ENCODE results near the gene MRPL16. TPM values are rescaled to one million over a fixed set of nuclear protein-coding genes. Genes with fewer than 3 reads are reported as not detected.

MRPL16 gene
- total and polyA plus RNA-seq, 12 donors, result 47.5 to 143 (median 74.1) TPM

- intact Hi-C loops (cut with DNase I), result no loop called here
- H3K36me3 ChIP-seq (replicated peaks in 1 of 2), result no peaks in the 10 kb centered on the region
- H3K27me3 ChIP-seq, result no peaks in the 10 kb centered on the region
- H3K27ac ChIP-seq, result no peak overlapping the region
- TF ChIP-seq CTCF (IDR thresholded peaks at IDR 0.05), result no peak
- no peak for TF ChIP-seq POLR2A (IDR thresholded peaks at IDR 0.05)
- WGBS, 4 donors, result 68 to 82% (median 75%) methylated on average over 4 of the region's 4 CpGs
- DNase-seq, result no peak
- peaks cover 26 to 30% of the 10 kb centered on the region in 2 donors for H3K4me1 ChIP-seq (replicated peaks in 1 of 2)
- H3K9me3 ChIP-seq (replicated peaks in 1 of 3), result no peaks in the 10 kb centered on the region
- no peak overlapping the region for H3K4me3 ChIP-seq
These were observed 52.1 kb downstream of the MRPL16 start for GRCh38 chr11:59758401-59759037.

GRCh38 chr11:59756845-59757244 is 53.7 kb downstream of the MRPL16 start:
- 22 to 38% (median 28%) methylated on average over 4 of the region's 4 CpGs for WGBS, 4 donors
- Histone ChIP-seq H3K4me3 (peak overlapping the region in 1 of 4 donors; percentile 92), H3K9me3 (replicated peaks in 1 of 3) (no peaks in the 10 kb centered on the region), H3K36me3 (replicated peaks in 1 of 2) (no peaks in the 10 kb centered on the region), H3K27ac (peak overlapping the region in 3 of 5 donors; percentile 95 to 98 (median 97)), H3K4me1 (replicated peaks in 1 of 2) (peaks cover 20 to 23% of the 10 kb centered on the region in 2 donors), H3K27me3 (no peaks in the 10 kb centered on the region)
- no peak for TF ChIP-seq CTCF (IDR thresholded peaks at IDR 0.05)
- TF ChIP-seq POLR2A (IDR thresholded peaks at IDR 0.05), result peak in 1 of 2 donors; percentile 46
- peak; percentile 50 to 70 (median 67) for DNase-seq
- intact Hi-C loops (cut with DNase I), result no loop called here

GRCh38 chr11:59756558-59756840 is 54.1 kb downstream of the MRPL16 start:
- Histone ChIP-seq H3K4me3 (peak overlapping the region in 1 of 4 donors; percentile 92), H3K4me1 (replicated peaks in 1 of 2) (peaks cover 16 to 19% of the 10 kb centered on the region in 2 donors), H3K27me3 (no peaks in the 10 kb centered on the region), H3K27ac (peak overlapping the region in 3 of 5 donors; percentile 95 to 98 (median 97)), H3K36me3 (replicated peaks in 1 of 2) (no peaks in the 10 kb centered on the region), H3K9me3 (replicated peaks in 1 of 3) (no peaks in the 10 kb centered on the region)
- intact Hi-C loops (cut with DNase I), result no loop called here
- WGBS, 4 donors, result 22 to 52% (median 32%) methylated on average over 3 of the region's 3 CpGs
- DNase-seq, result peak in 2 of 7 donors; percentile 16 to 21
- no peak for TF ChIP-seq POLR2A (IDR thresholded peaks at IDR 0.05)
- TF ChIP-seq CTCF (IDR thresholded peaks at IDR 0.05), result no peak

Other genes starting within 250 kb of the MRPL16 start
- 100 to 1,000 TPM in 1 of 9 donors, 10 to 100 TPM in 8; 44.0 to 117 (median 85.4) TPM for gene OSBP, start 195.0 kb downstream of the MRPL16 start, total RNA-seq
- gene OSBP, start 195.0 kb downstream of the MRPL16 start, polyA plus RNA-seq, result 100 to 1,000 TPM in 1 of 3 donors, 10 to 100 TPM in 2; 15.3 to 120 (median 18.5) TPM
- 10 to 100 TPM; 10.3 to 41.7 (median 20.8) TPM for gene PATL1, start 141.7 kb downstream of the MRPL16 start, total RNA-seq
- gene PATL1, start 141.7 kb downstream of the MRPL16 start, polyA plus RNA-seq, result 10 to 100 TPM; 10.3 to 55.9 (median 11.3) TPM
- gene OR10V1, start 96.9 kb downstream of the MRPL16 start, total RNA-seq, result not detected
- not detected for gene OR10V1, start 96.9 kb downstream of the MRPL16 start, polyA plus RNA-seq
- gene STX3, start 55.4 kb downstream of the MRPL16 start, total RNA-seq, result 10 to 100 TPM; 18.4 to 63.2 (median 43.2) TPM
- 10 to 100 TPM; 12.3 to 26.3 (median 24.7) TPM for gene STX3, start 55.4 kb downstream of the MRPL16 start, polyA plus RNA-seq
- gene CBLIF, start 34.7 kb upstream of the MRPL16 start, total RNA-seq, result under 1 TPM in 1 of 9 donors, not detected in 8; 0.06 TPM
- not detected for gene CBLIF, start 34.7 kb upstream of the MRPL16 start, polyA plus RNA-seq
- gene TCN1, start 55.7 kb upstream of the MRPL16 start, total RNA-seq, result under 1 TPM in 2 of 9 donors, not detected in 7; 0.32 to 0.78 TPM
- gene TCN1, start 55.7 kb upstream of the MRPL16 start, polyA plus RNA-seq, result not detected
- gene OOSP3, start 68.0 kb upstream of the MRPL16 start, total RNA-seq, result not detected
- not detected for gene OOSP3, start 68.0 kb upstream of the MRPL16 start, polyA plus RNA-seq
- gene OOSP1, start 127.7 kb upstream of the MRPL16 start, total RNA-seq, result not detected
- gene OOSP1, start 127.7 kb upstream of the MRPL16 start, polyA plus RNA-seq, result not detected
- not detected for gene OOSP4A, start 153.3 kb upstream of the MRPL16 start, total RNA-seq
- gene OOSP4A, start 153.3 kb upstream of the MRPL16 start, polyA plus RNA-seq, result not detected
- not detected for gene OOSP4B, start 206.4 kb upstream of the MRPL16 start, total RNA-seq
- not detected for gene OOSP4B, start 206.4 kb upstream of the MRPL16 start, polyA plus RNA-seq
- not detected for gene OOSP2, start 229.6 kb upstream of the MRPL16 start, total RNA-seq
- not detected for gene OOSP2, start 229.6 kb upstream of the MRPL16 start, polyA plus RNA-seq
- under 1 TPM in 1 of 9 donors, not detected in 8; 0.22 TPM for gene MS4A3, start 245.9 kb upstream of the MRPL16 start, total RNA-seq
- gene MS4A3, start 245.9 kb upstream of the MRPL16 start, polyA plus RNA-seq, result not detected

Measured in adrenal gland (tissue), 12 donors.